Osteoblast (primary cell): ENCODE results near the gene USP51. TPM values are rescaled to one million over a fixed set of nuclear protein-coding genes. Genes with fewer than 3 reads are reported as not detected.

Source experiments
- DNase-seq: peaks from one replicate; pipeline ENCODE4 v3.0.0; 2011; ENCODE audit warnings: low spot score, mixed read lengths; ENCODE audit not compliant: insufficient read length; ENCODE audit errors: missing footprints
- H2AFZ ChIP-seq: 2 replicates; pipeline ENCODE4 v1.6.0; 2011; ENCODE audit warnings: mild to moderate bottlenecking, low read length
- H3K27ac ChIP-seq: 2 replicates; pipeline ENCODE4 v1.5.1; 2011; ENCODE audit warnings: mild to moderate bottlenecking, low read depth, low read length, moderate library complexity
- H3K27me3 ChIP-seq: 2 replicates; pipeline ENCODE4 v1.6.0; 2012; ENCODE audit warnings: mild to moderate bottlenecking, control low read depth, inconsistent platforms, low read length, moderate library complexity; ENCODE audit not compliant: insufficient read depth
- H3K36me3 ChIP-seq: 2 replicates; pipeline ENCODE4 v1.5.1; 2011; ENCODE audit warnings: mild to moderate bottlenecking, low read length, control low read depth, moderate library complexity; ENCODE audit not compliant: insufficient read depth
- H3K4me1 ChIP-seq: 2 replicates; pipeline ENCODE4 v1.5.1; 2011; ENCODE audit warnings: mild to moderate bottlenecking, low read length, control low read depth, moderate library complexity; ENCODE audit not compliant: insufficient read depth
- H3K4me2 ChIP-seq: 2 replicates; pipeline ENCODE4 v1.6.0; 2011; ENCODE audit warnings: mild to moderate bottlenecking, low read length; ENCODE audit not compliant: insufficient read depth
- H3K4me3 ChIP-seq: fragments of 200-600 bp; sonication (generic); 3 replicates; pipeline ENCODE4 v1.5.1; 2012; ENCODE audit warnings: mild to moderate bottlenecking, low read length, inconsistent platforms; ENCODE audit not compliant: insufficient read depth
- H3K79me2 ChIP-seq: 2 replicates; pipeline ENCODE4 v1.6.0; 2012; ENCODE audit warnings: mild to moderate bottlenecking, low read length, control low read depth, inconsistent platforms; ENCODE audit not compliant: insufficient read depth
- H3K9me3 ChIP-seq: 2 replicates; pipeline ENCODE4 v1.5.1; 2011; ENCODE audit warnings: low read depth, low read length, control low read depth
- H4K20me1 ChIP-seq: 2 replicates; pipeline ENCODE4 v1.6.0; 2012; ENCODE audit warnings: mild to moderate bottlenecking, low read length, control low read depth; ENCODE audit not compliant: insufficient read depth
- total RNA-seq: library from RNA; depleted of rRNA; stranded (reverse); fragments of >200 nt; gene quantifications from 2 replicates; pipeline ENCODE4 v1.2.3, GENCODE V29; 2012
- TF ChIP-seq, protein P1 (sequence below): IDR thresholded peaks from 2 replicates; pipeline ENCODE4 v1.5.1; 2011; ENCODE audit warnings: mild to moderate bottlenecking, low read depth, low read length, moderate library complexity; ENCODE audit errors: extremely low read depth

The USP51 gene
- total RNA-seq, 1 donor: 4.3 TPM

DNA sequence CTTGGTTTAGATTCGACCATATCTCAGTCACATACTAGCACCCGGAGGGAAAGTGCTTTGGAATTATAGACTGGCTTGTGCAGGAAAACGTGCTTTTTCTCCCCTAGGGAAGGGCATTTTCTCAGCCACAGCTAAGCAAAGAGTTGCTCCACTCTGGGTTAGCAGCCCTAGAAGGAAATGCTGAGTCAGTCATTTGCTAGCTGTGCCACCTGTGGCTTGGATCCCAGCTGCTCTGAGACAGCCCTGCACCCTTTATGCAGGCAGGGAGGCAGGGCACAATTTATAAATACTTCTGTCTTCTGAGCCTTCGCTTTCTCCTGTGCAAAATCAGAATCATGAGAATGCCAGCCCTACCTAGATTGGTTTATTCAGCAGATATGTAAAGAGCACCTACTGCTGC is 1.3 kb upstream of the USP51 start:
- Histone ChIP-seq H4K20me1 (no peaks in the 10 kb centered on the region), H3K36me3 (no peaks in the 10 kb centered on the region), H3K4me3 (no peak overlapping the region), H3K27me3 (no peaks in the 10 kb centered on the region), H3K4me1 (no peaks in the 10 kb centered on the region), H3K9me3 (no peaks in the 10 kb centered on the region), H2AFZ (no peak overlapping the region), H3K4me2 (no peak overlapping the region), H3K79me2 (no peaks in the 10 kb centered on the region), H3K27ac (no peak overlapping the region)
- TF ChIP-seq, protein P1, sequence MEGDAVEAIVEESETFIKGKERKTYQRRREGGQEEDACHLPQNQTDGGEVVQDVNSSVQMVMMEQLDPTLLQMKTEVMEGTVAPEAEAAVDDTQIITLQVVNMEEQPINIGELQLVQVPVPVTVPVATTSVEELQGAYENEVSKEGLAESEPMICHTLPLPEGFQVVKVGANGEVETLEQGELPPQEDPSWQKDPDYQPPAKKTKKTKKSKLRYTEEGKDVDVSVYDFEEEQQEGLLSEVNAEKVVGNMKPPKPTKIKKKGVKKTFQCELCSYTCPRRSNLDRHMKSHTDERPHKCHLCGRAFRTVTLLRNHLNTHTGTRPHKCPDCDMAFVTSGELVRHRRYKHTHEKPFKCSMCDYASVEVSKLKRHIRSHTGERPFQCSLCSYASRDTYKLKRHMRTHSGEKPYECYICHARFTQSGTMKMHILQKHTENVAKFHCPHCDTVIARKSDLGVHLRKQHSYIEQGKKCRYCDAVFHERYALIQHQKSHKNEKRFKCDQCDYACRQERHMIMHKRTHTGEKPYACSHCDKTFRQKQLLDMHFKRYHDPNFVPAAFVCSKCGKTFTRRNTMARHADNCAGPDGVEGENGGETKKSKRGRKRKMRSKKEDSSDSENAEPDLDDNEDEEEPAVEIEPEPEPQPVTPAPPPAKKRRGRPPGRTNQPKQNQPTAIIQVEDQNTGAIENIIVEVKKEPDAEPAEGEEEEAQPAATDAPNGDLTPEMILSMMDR: no peak
- no peak for DNase-seq

DNA sequence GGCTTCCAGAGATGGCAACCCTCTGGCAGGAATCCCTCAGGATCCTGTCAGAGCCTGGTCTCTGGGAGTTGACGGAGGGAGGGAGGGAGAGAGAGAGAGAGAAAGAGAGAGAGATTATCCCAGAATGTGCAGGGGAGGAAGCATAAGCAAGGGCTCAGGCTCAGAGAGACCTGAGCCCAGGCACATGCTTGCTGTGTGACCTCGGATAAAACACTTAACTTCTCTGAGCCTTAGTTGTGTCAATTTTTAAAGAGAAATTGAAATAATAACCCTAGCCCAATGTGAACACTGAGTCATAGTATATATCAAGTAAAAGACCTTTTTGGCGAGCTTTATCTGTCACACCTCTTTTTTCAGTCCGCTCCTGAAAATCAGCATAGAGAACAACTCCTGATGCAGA is 473 bp upstream of the USP51 start:
- peak overlapping the region; percentile 91 for H3K4me2 ChIP-seq
- no peaks in the 10 kb centered on the region for H3K4me1 ChIP-seq
- H3K79me2 ChIP-seq: no peaks in the 10 kb centered on the region
- TF ChIP-seq, protein P1: no peak
- H3K27ac ChIP-seq: no peak overlapping the region
- no peaks in the 10 kb centered on the region for H4K20me1 ChIP-seq
- no peaks in the 10 kb centered on the region for H3K9me3 ChIP-seq
- peak overlapping the region; percentile 80 for H2AFZ ChIP-seq
- peak overlapping the region; percentile 74 for H3K4me3 ChIP-seq
- H3K27me3 ChIP-seq: no peaks in the 10 kb centered on the region
- H3K36me3 ChIP-seq: no peaks in the 10 kb centered on the region
- DNase-seq: no peak

DNA sequence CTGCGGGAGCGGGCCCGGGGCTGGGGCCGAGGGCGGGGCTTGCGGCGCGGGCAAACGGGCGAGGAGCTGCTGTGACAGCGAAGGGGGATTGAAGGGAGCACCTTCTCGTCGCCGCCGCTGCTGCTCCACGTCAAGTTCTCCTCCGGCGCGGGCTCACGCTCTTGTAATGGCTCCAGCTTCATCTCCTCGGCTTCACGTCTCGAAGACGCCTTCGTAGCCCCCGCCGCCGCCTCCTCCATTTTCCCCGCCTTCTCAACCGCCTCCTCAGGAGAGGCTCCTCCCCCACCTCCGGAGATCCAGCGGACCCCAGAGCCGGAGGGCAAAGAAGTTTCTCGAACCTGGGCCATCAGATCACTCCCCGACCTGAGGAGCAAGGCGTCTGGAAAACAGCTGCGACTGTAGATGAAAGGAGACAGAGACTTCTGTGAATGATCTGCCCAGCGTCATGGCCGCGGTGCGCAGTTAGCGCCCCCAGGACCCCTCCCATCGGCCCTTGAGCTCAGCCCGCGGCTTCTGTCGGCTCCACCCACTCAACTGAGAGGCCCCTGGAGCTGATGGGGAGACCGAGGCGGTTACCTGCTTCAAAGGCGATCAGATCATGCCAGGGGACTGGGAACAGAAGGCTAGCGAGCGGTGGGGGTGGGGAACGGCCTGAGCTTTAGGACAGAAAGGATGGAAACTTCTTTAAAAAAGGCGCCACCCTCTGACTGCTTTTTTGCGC is 895 bp downstream of the USP51 start:
- DNase-seq: peak; percentile 86
- Histone ChIP-seq H3K79me2 (no peaks in the 10 kb centered on the region), H3K4me3 (peak overlapping the region; percentile 74), H3K9me3 (no peaks in the 10 kb centered on the region), H3K4me1 (no peaks in the 10 kb centered on the region), H3K27me3 (no peaks in the 10 kb centered on the region), H4K20me1 (no peaks in the 10 kb centered on the region), H2AFZ (peak overlapping the region; percentile 80), H3K36me3 (no peaks in the 10 kb centered on the region), H3K4me2 (peak overlapping the region; percentile 91), H3K27ac (peak overlapping the region; percentile 76)
- TF ChIP-seq, protein P1: no peak

DNA sequence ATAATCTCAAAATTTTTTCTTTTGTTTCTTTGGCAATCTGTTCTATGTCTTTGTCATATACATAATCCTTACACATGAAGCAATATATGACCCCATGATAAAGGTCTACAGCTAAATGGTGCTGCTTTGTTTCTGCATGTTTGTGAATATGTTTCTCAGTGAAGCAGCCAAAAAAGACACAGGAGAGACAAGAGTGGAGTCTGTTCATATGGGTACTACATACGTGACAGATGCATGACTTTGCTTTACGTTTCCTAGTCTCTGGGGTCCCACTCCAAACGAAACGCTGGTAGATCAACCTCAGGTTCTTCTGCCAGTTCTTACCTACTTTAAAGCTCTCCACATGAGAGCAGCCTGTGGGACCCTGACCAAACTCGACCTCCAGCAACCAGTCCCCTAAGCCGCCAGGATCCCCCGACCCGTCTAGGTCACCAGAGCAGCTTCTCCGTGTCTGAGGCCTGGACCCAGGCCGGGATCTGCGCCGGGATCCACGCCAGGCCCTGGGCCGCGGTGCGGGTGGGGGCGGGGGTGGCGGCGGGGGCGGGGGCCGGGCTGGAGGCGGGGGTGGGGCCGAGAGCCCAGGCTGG is 1.5 kb downstream of the USP51 start:
- H3K4me1 ChIP-seq: no peaks in the 10 kb centered on the region
- H3K9me3 ChIP-seq: no peaks in the 10 kb centered on the region
- no peaks in the 10 kb centered on the region for H3K79me2 ChIP-seq
- peak overlapping the region; percentile 65 for H2AFZ ChIP-seq
- TF ChIP-seq, protein P1: no peak
- no peaks in the 10 kb centered on the region for H3K36me3 ChIP-seq
- H3K4me3 ChIP-seq: peak overlapping the region; percentile 74
- no peaks in the 10 kb centered on the region for H4K20me1 ChIP-seq
- no peaks in the 10 kb centered on the region for H3K27me3 ChIP-seq
- no peak for DNase-seq
- H3K27ac ChIP-seq: no peak overlapping the region
- peak overlapping the region; percentile 32 for H3K4me2 ChIP-seq
